DMS53 treated with DMSO at 0.1 percent for 48 hours (cell line): Measurements from ENCODE around the gene ACP7.
"Not testable (repeated sequence)": the region's sequence is repeated elsewhere in the genome, so short reads cannot be mapped to it uniquely, and the experiment has no call there.

Experiments used
- DNase-seq: peaks from one replicate; lab custom pipeline; 2025; ENCODE audit not compliant: unreplicated experiment; lab: John Stamatoyannopoulos, UW

ACP7 gene

DNA sequence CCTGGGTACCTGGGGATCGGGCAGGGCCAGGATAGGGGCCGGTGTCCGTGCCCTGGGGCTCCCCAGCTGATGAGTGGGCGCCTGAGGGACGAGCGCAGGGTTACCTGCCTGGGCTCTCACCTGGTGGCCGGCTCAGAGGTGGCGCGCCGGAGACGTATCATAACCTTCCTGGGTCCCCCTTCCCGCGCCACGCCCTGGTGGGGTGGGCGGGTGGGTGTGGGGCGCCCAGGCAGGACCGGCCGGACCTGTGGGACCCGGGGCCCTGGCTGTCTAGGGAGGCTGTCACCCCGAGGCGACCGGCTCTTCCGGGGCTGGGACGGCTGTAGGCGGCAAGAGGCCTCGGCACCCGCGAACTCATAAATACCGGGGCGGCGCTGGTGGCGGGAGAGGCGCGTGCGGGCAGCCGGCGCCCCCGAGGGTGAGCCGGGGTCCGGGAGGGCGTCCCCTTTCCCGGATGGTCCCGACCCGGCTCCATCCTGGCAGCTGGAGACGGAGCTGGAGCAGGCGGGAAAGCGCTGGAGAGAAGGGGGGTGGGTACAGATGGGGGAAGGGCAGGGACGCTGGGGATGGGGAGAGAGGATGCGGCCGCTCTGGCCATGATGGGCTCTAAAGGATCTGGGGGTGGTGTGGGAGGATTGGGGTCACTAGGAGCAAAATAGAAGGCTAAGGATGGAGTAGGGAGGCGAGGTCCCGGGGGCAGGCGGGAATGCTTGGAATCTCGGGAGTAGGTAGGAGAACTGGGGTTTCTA is at the start of gene ACP7:
TSS of gene ACP7 (plus strand) at position 386 of the 749 bp plus-strand sequence. CDS start 902 bp downstream, outside the sequence.
- no peak for DNase-seq

- no peak for DNase-seq
These were observed 47.6 kb upstream of the ACP7 start for GRCh38 chr19:39036581-39036980.

- no peak for DNase-seq
These were observed 47.0 kb upstream of the ACP7 start for GRCh38 chr19:39037194-39037593.

GRCh38 chr19:39038098-39038497 is 46.1 kb upstream of the ACP7 start:
- no peak for DNase-seq

GRCh38 chr19:39045506-39045905 is 38.7 kb upstream of the ACP7 start:
- DNase-seq: no peak

- no peak for DNase-seq
These were observed 37.9 kb upstream of the ACP7 start for GRCh38 chr19:39046037-39046821.

DNA sequence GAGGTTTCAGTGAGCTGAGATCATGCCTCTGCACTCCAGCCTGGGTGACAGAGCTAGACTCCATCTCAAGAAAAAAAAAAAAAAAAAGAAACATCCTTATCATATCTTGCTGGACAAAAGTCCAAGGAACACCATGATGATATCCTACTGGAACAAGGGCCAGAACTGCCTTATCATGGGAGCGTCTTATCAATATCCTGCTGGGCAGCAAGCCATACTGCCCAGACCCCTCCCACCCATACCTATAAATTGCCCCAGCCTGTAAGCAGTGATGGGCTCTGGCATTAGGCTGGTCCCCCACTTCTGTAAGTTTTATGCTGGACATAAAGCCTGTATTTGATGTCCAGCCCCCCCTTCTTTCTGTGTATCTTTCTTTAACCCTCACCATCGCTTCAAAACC is 37.1 kb upstream of the ACP7 start:
- no peak for DNase-seq

DNA sequence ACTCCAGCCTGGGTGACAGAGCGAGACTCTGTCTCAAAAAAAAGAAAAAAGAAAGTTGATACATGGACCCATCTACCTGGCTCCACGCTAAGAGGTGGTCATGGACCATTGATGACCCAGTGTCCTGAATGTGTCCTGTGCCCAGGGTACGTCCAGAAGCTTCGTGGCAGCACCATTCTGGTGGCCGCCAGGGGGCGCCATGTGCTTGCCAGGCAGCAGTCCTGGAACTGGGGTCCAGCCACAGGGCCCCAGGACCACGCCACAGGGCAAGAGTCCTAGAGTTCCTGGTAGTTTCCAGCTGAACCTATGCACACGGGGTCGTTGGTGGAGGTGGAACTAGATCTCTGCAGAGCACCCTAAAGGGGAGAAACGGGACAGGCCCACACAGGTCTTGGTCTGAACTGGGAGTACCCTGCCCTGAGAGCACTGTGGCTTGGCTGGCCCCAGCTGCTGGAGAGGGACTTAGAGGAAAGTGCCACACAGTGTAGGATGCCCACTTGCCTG is 31.9 kb upstream of the ACP7 start:
- DNase-seq: peak; percentile 14

- DNase-seq: no peak
These were observed 31.3 kb upstream of the ACP7 start for GRCh38 chr19:39052846-39053245.

GRCh38 chr19:39053276-39054090 is 30.7 kb upstream of the ACP7 start:
- no peak for DNase-seq

DNA sequence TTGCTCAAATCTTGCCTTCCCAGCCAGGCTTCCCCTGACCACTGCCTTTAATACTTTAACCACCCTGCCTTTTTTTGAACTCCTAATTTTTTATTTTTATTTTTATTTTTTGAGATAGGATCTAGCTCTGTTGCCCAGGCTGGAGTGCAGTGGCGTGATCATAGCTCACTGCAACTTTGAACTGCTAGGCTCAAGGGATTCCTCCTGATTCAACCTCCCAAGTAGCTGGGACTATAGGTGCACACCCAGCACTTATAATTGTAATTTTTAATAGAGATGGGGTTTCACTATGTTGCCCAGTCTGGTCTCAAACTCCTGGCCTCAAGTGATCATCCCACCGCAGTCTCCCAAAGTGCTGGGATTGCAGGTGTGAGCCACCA is 30.1 kb upstream of the ACP7 start:
- DNase-seq: no peak

- no peak for DNase-seq
These were observed 26.6 kb upstream of the ACP7 start for GRCh38 chr19:39057615-39058014.

- DNase-seq: no peak
These were observed 24.9 kb upstream of the ACP7 start for GRCh38 chr19:39059302-39059701.

- DNase-seq: no peak
These were observed 24.0 kb upstream of the ACP7 start for GRCh38 chr19:39060171-39060570.

- no peak for DNase-seq
These were observed 19.8 kb upstream of the ACP7 start for GRCh38 chr19:39064405-39064804.

DNA sequence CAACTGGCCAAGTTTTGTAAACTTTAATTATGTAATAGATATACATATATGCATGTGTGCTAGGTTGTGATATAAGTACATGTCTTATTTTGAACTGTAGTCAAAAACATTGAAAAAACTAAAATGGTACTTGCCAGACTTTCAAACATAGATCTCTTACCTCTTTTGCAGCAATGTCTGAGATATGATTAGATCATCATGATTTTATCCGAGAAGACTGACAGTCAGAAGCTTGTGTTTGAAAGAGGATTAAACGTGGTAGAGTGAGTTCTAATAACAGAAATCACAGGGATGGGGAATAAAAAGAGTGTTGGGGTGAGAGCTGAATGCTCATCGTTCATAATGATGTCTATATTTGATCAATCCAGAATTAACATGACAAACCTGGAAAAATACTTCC is 18.2 kb upstream of the ACP7 start:
- no peak for DNase-seq

DNA sequence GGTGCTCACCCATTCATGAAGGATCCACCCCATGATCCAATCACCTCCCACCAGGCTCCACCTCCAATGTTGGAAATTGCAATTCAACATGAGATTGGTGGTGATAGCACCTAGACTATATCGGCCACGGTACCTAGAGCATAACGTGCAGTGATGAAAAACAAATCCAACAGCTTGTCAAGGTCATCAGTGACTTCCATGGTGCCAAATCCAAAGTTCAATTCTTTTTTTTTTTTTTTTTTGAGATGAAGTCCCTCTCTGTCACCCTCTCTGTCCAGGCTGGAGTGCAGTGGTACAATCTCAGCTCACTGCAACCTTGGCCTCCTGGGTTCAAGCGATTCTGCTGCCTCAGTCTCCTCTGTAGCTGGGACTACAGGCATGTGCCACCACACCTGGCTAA is 17.1 kb upstream of the ACP7 start:
- no peak for DNase-seq

DNA sequence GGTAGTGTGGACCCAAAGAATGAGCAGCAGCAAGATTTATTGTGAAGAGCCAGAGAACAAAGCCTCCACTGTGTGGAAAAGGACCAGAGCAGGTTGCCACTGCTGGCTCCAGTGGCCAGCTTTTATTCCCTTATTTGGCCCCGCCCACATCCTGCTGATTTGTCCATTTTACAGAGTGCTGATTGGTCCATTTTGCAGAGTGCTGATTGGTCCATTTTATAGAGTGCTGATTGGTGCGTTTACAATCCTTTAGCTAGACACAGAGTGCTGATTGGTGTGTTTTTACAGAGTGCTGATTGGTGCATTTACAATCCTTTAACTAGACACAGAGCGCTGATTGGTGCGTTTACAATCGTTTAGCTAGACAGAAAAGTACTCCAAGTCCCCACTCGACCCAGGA is 15.9 kb upstream of the ACP7 start:
- DNase-seq: not testable (repeated sequence)

GRCh38 chr19:39070888-39071287 is 13.3 kb upstream of the ACP7 start:
- DNase-seq: no peak

GRCh38 chr19:39074205-39074692 is 9.9 kb upstream of the ACP7 start:
- no peak for DNase-seq

DNA sequence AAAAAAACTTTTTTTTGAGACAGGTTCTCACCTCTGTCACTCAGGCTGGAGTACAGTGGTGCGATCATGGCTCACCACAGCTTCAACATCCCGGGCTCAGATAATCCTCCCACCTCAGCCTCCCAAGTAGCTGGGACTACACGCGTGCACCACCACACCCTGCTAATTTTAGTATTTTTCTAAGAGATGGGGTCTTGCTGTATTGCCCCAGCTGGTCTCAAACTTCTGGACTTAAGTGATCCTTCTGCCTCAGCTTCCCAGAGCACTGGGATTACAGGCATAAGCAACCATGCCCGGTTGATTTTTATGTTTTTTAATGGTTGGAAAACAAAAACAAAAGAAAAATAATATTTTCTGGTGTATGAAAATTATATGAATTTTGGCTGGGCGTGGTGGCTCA is 9.2 kb upstream of the ACP7 start:
- no peak for DNase-seq
